Measurements from ENCODE around the gene CCDC200. TPM values are rescaled to one million over a fixed set of nuclear protein-coding genes. Genes with fewer than 3 reads are reported as not detected.

Gene CCDC200
- total RNA-seq: not detected

DNA sequence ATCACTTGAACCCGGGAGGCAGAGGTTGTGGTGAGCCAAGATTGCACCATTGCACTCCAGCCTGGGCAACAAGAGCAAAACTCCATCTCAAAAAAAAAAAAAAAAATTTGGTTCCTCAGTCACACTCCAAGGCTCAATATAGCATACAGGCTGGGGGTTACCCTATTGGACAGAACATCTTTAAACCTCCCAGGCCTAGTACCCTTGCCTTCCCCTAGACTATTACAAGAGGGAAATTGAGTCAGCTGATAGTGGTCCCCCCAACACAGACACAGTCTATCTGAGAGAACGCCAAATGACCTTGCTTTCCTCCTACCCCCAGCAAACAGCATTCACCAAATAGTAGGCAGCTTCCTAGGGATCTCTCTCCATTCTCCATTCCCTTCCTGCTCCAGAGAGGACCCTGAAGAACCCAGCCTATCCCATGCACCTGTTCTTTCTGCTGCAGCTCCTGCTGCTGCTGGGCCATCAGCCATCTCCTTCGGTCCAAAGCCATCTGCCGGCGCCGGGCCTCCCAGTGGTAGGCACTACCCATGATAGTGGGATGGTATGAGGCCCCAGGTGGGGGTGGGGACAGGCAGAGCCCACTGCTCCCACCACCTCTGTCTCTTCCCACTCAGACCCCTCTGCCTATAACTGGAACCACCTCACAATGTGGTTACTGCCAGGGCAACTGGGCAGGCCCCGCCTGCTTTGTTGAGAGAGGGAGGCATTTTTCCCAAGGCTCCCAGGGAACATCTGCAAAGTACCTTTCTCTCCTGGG lies at the start of gene CCDC200:
Gene CCDC200 (minus strand): TSS at position 604 of the 763 bp plus-strand sequence. CDS start 69 bp downstream, at position 535.

GRCh38 chr17:43233877-43234276 lies 5.5 kb upstream of the CCDC200 start, which contains the start of gene RNU2-1:
TSS of gene RNU2-1 (minus strand) at chr17:43233977.

DNA sequence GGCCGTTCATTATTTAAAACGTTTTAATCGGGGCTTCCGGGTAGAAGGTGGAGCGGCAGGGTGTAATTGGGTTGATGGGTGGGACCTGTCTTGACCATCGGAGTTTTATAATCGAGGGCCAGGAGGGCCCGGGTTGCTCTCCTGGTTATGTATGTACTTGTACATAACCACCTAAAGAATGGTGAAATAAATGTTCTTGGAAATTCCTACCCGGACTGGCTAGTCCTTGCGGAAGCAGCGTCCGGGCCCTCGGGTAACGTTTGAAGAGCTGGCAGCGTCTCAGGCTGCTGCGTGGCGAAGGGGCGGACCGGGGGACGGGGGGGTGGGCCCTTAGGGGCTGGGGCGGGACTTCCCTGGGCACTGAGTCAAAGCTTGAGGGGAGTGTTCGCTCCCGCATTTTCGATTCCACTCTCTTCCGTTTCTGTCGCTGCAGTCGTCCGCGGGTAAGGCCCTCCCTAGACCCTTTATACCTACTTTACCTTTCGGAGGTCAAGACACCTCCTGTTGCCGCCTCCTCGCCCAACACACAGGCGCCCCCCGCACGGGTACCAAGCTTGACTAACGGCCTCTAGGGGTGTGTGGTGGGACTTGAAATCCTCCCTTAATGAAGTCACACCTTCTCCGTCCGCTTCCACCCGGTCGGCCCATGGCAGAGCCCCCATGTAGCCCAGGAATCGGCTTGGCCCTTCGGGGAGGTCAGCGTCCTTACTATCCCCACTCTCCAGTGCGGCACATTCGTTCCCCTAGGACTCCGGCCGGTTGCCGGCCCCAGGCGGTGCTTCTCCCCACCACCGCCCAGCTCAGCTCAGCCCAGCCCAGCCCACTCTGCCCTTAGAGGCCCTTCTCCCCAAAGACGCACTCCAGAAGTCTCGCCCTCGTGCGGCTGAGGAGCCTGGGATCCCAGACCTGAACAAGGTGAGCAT lies 16.7 kb downstream of the CCDC200 start, which contains the start of gene TMEM106A:
Gene TMEM106A (plus strand): TSS at position 396 of the 923 bp plus-strand sequence. CDS start 1,167 bp downstream, outside the sequence.

Small RNAs within 50 kb of the gene (small RNA-seq; reads per million reads assigned to genes)
- gene RF00004 (ENCODE audit: low replicate concordance): not detected
- gene RNU2-1 (ENCODE audit: low replicate concordance): not detected

Other genes starting within 250 kb of the CCDC200 start
- 5.8 TPM for gene PTGES3L, start 248.5 kb downstream of the CCDC200 start, total RNA-seq
- 11.7 TPM for gene RUNDC1, start 248.1 kb downstream of the CCDC200 start, total RNA-seq
- 1,573 TPM for gene RPL27, start 230.2 kb downstream of the CCDC200 start, total RNA-seq
- gene IFI35, start 221.8 kb downstream of the CCDC200 start, total RNA-seq: 9.8 TPM
- 61.9 TPM for gene VAT1, start 206.2 kb downstream of the CCDC200 start, total RNA-seq
- 1.3 TPM for gene RND2, start 203.4 kb downstream of the CCDC200 start, total RNA-seq
- gene BRCA1, start 103.3 kb downstream of the CCDC200 start, total RNA-seq: 17.1 TPM
- 99.5 TPM for gene NBR1, start 57.4 kb downstream of the CCDC200 start, total RNA-seq
- gene TMEM106A, start 16.7 kb downstream of the CCDC200 start, total RNA-seq: 18.2 TPM
- gene RNU2-1, start 5.4 kb upstream of the CCDC200 start, total RNA-seq: not detected
- gene ARL4D, start 170.4 kb upstream of the CCDC200 start, total RNA-seq: 20.8 TPM